Nephron progenitor cell (in vitro differentiated cells): ENCODE data around the gene ACTN4.

Experiments
- DNase-seq: peaks from one replicate; pipeline ENCODE4 v3.0.0; 2021
- H3K27ac Mint-ChIP-seq: 2 replicates; pipeline ENCODE4 v1.8.0; 2021; ENCODE audit warnings: mild to moderate bottlenecking, moderate library complexity, mixed read lengths
- H3K27me3 Mint-ChIP-seq: 2 replicates; pipeline ENCODE4 v1.8.0; 2021; ENCODE audit warnings: mild to moderate bottlenecking, low read depth, mixed read lengths; ENCODE audit not compliant: poor library complexity
- H3K36me3 Mint-ChIP-seq: 2 replicates; pipeline ENCODE4 v1.8.0; 2021; ENCODE audit warnings: low read depth, mixed read lengths
- H3K4me1 Mint-ChIP-seq: 2 replicates; pipeline ENCODE4 v1.8.0; 2021; ENCODE audit warnings: mixed read lengths
- H3K4me3 Mint-ChIP-seq: 2 replicates; pipeline ENCODE4 v1.8.0; 2021; ENCODE audit warnings: mild to moderate bottlenecking, moderate library complexity, mixed read lengths
- H3K9me3 Mint-ChIP-seq: 2 replicates; pipeline ENCODE4 v1.8.0; 2021; ENCODE audit warnings: mild to moderate bottlenecking, moderate library complexity, mixed read lengths
- TF ChIP-seq, protein P1 (sequence below): fragments of 200-600 bp; sonication (generic); IDR thresholded peaks from 2 replicates; pipeline ENCODE4 v1.5.0; 2021; ENCODE audit warnings: antibody characterized with exemption

The ACTN4 gene

DNA sequence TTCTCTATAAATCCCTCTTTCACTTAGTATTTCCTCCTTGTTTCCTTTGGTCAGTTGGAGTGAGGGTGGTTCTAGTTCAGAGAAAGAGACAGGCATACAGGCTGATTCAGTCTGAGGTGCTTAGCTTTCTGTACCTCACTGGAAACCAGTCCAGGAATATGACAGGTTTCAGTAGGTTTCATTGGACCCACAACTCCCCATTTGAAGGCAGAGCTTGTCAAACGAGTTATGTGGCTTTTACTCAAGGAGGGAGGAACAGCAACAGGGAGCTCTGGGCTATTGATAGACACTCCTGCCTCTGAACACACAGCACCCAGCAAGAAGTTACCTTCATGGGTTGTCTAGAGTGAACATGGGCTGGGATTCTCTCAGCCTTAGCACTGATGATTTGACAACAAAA lies 14.5 kb downstream of the ACTN4 start:
- H3K27ac Mint-ChIP-seq = peak overlapping the region; percentile 96
- TF ChIP-seq, protein P1, sequence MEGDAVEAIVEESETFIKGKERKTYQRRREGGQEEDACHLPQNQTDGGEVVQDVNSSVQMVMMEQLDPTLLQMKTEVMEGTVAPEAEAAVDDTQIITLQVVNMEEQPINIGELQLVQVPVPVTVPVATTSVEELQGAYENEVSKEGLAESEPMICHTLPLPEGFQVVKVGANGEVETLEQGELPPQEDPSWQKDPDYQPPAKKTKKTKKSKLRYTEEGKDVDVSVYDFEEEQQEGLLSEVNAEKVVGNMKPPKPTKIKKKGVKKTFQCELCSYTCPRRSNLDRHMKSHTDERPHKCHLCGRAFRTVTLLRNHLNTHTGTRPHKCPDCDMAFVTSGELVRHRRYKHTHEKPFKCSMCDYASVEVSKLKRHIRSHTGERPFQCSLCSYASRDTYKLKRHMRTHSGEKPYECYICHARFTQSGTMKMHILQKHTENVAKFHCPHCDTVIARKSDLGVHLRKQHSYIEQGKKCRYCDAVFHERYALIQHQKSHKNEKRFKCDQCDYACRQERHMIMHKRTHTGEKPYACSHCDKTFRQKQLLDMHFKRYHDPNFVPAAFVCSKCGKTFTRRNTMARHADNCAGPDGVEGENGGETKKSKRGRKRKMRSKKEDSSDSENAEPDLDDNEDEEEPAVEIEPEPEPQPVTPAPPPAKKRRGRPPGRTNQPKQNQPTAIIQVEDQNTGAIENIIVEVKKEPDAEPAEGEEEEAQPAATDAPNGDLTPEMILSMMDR = no peak
- peak overlapping the region; percentile 28 for H3K4me3 Mint-ChIP-seq
- DNase-seq = no peak
- peaks cover 7% of the 10 kb centered on the region for H3K36me3 Mint-ChIP-seq
- no peaks in the 10 kb centered on the region for H3K9me3 Mint-ChIP-seq
- no peaks in the 10 kb centered on the region for H3K27me3 Mint-ChIP-seq
- H3K4me1 Mint-ChIP-seq = peaks cover 98% of the 10 kb centered on the region

DNA sequence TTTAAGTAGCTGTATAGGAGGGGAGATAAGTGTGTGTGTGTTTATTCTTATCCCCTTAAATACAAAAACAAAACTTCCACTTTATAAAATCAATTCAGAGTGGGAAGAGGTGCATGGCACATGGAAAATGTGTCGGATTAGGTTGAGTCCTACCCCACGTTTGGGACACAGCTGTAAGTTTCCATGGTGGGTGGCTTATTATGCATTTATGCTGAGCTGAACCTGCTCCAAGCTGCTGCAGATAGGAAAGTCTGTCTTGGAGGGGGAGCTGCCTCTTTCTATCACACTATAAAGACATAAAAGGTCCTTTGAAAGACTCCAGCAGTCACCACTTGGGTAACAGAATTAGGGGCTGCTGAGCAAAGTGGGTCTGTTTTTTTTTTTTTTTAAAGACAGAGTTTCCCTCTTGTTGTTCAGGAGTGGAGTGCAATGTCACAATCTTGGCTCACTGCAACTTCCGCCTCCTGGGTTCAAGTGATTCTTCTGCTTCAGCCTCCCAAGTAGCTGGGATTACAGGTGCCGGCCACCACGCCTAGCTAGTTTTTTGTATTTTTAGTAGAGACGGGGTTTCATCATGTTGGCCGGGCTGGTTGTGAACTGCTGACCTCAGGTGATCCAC lies 15.2 kb downstream of the ACTN4 start:
- Mint-ChIP-seq H3K4me1 (peaks cover 98% of the 10 kb centered on the region), H3K4me3 (peak overlapping the region; percentile 73), H3K27me3 (no peaks in the 10 kb centered on the region), H3K36me3 (peaks cover 7% of the 10 kb centered on the region), H3K27ac (peak overlapping the region; percentile 96), H3K9me3 (no peaks in the 10 kb centered on the region)
- no peak for DNase-seq
- TF ChIP-seq, protein P1 = no peak

DNA sequence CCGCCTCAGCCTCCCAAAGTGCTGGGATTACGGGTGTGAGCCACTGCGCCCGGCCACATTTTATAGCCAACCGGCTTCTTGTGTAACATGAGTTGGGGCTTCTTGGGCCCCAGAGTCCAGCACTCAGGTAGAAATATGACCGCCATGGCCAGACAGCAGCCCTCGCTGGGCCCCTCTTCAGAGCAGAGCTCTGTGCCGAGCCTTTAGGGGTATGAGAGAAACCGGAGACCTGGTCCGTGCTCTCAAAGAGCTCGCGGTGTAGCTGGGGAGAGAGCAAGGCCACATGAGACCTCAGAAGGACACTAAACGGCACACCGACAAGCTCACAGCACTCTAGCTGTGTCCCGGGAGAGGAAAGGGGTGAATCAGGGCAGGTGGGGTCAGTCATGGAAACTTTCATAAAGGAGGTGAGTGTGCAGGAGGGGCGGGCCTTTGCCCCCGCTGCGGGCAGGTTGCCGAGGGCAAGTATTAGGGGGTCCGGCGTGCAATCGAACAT lies 15.8 kb downstream of the ACTN4 start:
- DNase-seq = peak; percentile 64
- Mint-ChIP-seq H3K4me3 (peak overlapping the region; percentile 73), H3K9me3 (no peaks in the 10 kb centered on the region), H3K27me3 (no peaks in the 10 kb centered on the region), H3K36me3 (peaks cover 7% of the 10 kb centered on the region), H3K4me1 (peaks cover 98% of the 10 kb centered on the region), H3K27ac (peak overlapping the region; percentile 96)
- TF ChIP-seq, protein P1 = no peak

DNA sequence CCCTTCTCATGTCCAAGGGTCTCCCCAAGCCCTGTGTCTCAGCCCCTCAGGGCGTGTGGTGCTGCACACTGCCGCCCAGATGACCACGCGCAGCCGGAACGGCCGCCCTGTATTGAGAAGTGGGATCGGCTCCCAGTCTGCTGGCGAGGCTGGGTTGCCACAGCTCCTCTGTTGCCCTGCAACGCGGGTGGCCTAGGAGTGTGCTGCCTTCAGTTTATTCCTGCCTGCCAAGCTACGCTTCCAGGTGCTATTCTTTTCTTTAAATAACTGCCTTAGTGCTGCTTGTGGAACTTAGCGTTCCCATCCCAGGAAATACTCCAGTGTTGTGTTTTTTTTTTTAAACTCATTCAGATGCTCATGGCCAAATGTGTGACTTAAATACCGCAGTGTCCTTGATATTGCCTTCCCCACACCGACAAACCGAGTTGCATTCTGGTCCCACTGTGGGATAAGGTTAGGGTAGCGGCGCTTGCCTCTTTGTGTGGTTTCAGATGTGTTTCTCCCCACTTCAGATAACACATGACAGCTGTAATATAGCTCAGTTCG lies 16.6 kb downstream of the ACTN4 start:
- no peaks in the 10 kb centered on the region for H3K9me3 Mint-ChIP-seq
- peak overlapping the region; percentile 96 for H3K27ac Mint-ChIP-seq
- TF ChIP-seq, protein P1 = no peak
- peak overlapping the region; percentile 55 for H3K4me3 Mint-ChIP-seq
- H3K36me3 Mint-ChIP-seq = peaks cover 7% of the 10 kb centered on the region
- H3K27me3 Mint-ChIP-seq = no peaks in the 10 kb centered on the region
- H3K4me1 Mint-ChIP-seq = peaks cover 98% of the 10 kb centered on the region
- no peak for DNase-seq

DNA sequence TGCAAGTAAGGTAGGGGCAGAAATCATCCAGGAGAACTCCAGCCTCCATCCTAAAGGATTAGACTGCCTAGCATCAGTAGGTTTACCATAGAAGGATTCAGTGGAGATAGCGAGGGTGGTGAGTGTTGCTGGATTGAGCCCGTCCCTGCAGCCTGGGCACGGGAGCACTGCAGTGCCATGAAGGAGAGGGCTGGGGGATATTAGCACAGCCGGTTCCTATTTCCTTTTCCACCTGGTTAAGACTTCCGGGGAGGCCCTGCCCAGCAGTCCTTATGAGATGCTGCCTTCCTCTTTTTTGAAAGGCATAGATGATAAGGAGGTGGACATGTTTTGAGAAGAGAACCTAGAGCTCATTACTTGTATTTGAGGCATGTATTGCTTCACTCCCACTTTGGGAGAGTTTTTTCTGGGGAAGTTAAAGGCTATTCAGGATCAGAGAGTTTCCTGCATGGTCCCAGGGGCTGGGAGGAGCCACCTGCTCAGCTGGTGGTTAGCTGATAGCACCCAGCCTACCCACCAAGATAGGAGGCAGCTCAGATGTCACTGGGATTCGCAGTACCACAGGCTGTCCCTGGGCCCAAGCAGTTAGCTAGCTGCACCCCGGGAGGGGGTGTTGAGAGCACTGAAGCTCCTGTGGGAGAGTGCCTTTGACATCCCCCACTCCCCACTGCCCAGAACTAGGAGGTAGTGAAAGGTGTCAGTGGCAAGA lies 17.2 kb downstream of the ACTN4 start:
- no peak for DNase-seq
- Mint-ChIP-seq H3K27me3 (no peaks in the 10 kb centered on the region), H3K36me3 (peaks cover 12% of the 10 kb centered on the region), H3K4me3 (peak overlapping the region; percentile 55), H3K27ac (peak overlapping the region; percentile 96), H3K9me3 (no peaks in the 10 kb centered on the region), H3K4me1 (peaks cover 98% of the 10 kb centered on the region)
- TF ChIP-seq, protein P1 = no peak
